K562 (cell line): Measurements from ENCODE around the gene NEUROD2. TPM values are rescaled to one million over a fixed set of nuclear protein-coding genes. Genes with fewer than 3 reads are reported as not detected.
A peak's percentile ranks its signal among the peaks of the same experiment; 100 is the strongest.

ENCODE experiments used
- ATAC-seq: fragments of 200-7000 bp; cut with Tn5 transposase; 3 replicates; pipeline ENCODE4 v1.9.1; 2020; ENCODE audit warnings: moderate library complexity
- BruUV-seq: library from RNA; stranded (reverse); fragments of 400-500 nt; replicated peaks from 2 replicates; lab custom pipeline; 2021; lab: Mats Ljungman, UMichigan
- CTCF ChIA-PET: fragments of 300-600 bp; formaldehyde crosslinking; extraction: SDS; loops from one replicate; lab custom pipeline; 2021; ENCODE audit warnings: low intra/inter-chr PET ratio; lab: Yijun Ruan, JAX
- POLR2A ChIA-PET: fragments of 300-600, 350-650 bp; sonication (Branson Sonifier 250); formaldehyde crosslinking; extraction: SDS; loops from one replicate; lab custom pipeline; 2021; ENCODE audit warnings: antibody characterized with exemption, inconsistent platforms; lab: Yijun Ruan, JAX
- DNase-seq, 4 experiments: peaks; one replicate each; pipeline versions ENCODE4 v3.0.0 to v3.0.0-alpha.2; 2011 to 2018; ENCODE audit warnings: low spot score in 3 of 4, mixed read lengths in 3 of 4; ENCODE audit errors: extremely low read depth in 1 of 4
- FAIRE-seq: peaks from 2 replicates; lab custom pipeline; 2011; peaks lifted over from hg19 to GRCh38; lab: Jason Lieb, UNC
- H2AFZ ChIP-seq: 2 replicates; pipeline ENCODE4 v1.6.0; 2011; ENCODE audit warnings: low read depth, low read length, control low read depth, inconsistent platforms
- H3K27ac ChIP-seq: fragments of 200-600 bp; 3 replicates; pipeline ENCODE4 v1.8.0; 2011; ENCODE audit warnings: low read depth, mild to moderate bottlenecking, control low read depth, inconsistent platforms, low read length, moderate library complexity, mixed read lengths; ENCODE audit errors: extremely low read depth
- H3K27me3 ChIP-seq, 2 experiments: fragments of 300-600 bp in 1 of 2; 2 replicates in 1 of 2; 3 replicates in 1 of 2; pipeline versions ENCODE4 v1.6.0 to v1.8.0; 2011; ENCODE audit warnings: inconsistent platforms in 2 of 2, low read length in 2 of 2, mild to moderate bottlenecking in 1 of 2, mixed read lengths in 1 of 2, moderate library complexity in 1 of 2; ENCODE audit not compliant: control insufficient read depth in 2 of 2, insufficient read depth in 2 of 2
- H3K36me3 ChIP-seq: fragments of 300-600 bp; 3 replicates; pipeline ENCODE4 v1.8.0; 2011; ENCODE audit warnings: mild to moderate bottlenecking, low read length, inconsistent platforms; ENCODE audit not compliant: control insufficient read depth, insufficient read depth
- H3K4me1 ChIP-seq, 2 experiments: fragments of 200-600 bp in 1 of 2; replicated peaks in 1 of 2; 2 replicates in 1 of 2; 3 replicates in 1 of 2; pipeline versions ENCODE4 v1.5.1 to v1.8.0; 2011; ENCODE audit warnings: inconsistent platforms in 2 of 2, low read length in 2 of 2, mild to moderate bottlenecking in 1 of 2, mixed read lengths in 1 of 2, moderate library complexity in 1 of 2; ENCODE audit not compliant: control insufficient read depth in 2 of 2, insufficient read depth in 2 of 2
- H3K4me2 ChIP-seq: 2 replicates; pipeline ENCODE4 v1.6.1; 2011; ENCODE audit warnings: low read length, control low read depth, inconsistent platforms, mixed read lengths; ENCODE audit not compliant: insufficient read depth
- H3K4me3 ChIP-seq: fragments of 200-600 bp; sonication (generic), shearing (Covaris generic); 2 replicates; pipeline ENCODE4 v1.5.1; 2016; ENCODE audit warnings: control low read depth, inconsistent platforms
- H3K79me2 ChIP-seq: fragments of 200-600 bp; 3 replicates; pipeline ENCODE4 v1.8.0; 2011; ENCODE audit warnings: low read length, inconsistent platforms; ENCODE audit not compliant: control insufficient read depth, insufficient read depth
- H3K9ac ChIP-seq, 2 experiments: 2 replicates each; pipeline versions ENCODE4 v1.6.0 to v1.6.1; 2011; ENCODE audit warnings: low read depth in 2 of 2, low read length in 2 of 2, control low read depth in 1 of 2, inconsistent platforms in 1 of 2, mild to moderate bottlenecking in 1 of 2, mixed read lengths in 1 of 2; ENCODE audit not compliant: insufficient read depth in 1 of 2
- H3K9me1 ChIP-seq: one replicate; pipeline ENCODE4 v1.6.0; 2011; ENCODE audit warnings: inconsistent platforms, mild to moderate bottlenecking, low read length, moderate library complexity; ENCODE audit not compliant: control insufficient read depth, insufficient read depth
- H3K9me3 ChIP-seq: replicated peaks from 2 replicates; pipeline ENCODE4 v1.5.1; 2011; ENCODE audit warnings: low read depth, low read length, inconsistent platforms; ENCODE audit not compliant: control insufficient read depth, insufficient read depth
- H4K20me1 ChIP-seq: replicated peaks from 2 replicates; pipeline ENCODE4 v1.6.1; 2011; ENCODE audit warnings: low read length, inconsistent platforms, mixed read lengths; ENCODE audit not compliant: control insufficient read depth, insufficient read depth
- BCOR ChIP-seq: fragments of 450-650 bp; IDR thresholded peaks from 2 replicates; pipeline ENCODE4 v1.6.1; 2016
- ESRRA ChIP-seq: fragments of 450-650 bp; IDR thresholded peaks from 2 replicates; pipeline ENCODE4 v1.6.1; 2014; ENCODE audit warnings: low read depth, mild to moderate bottlenecking, moderate library complexity, borderline replicate concordance
- KDM1A ChIP-seq, 2 experiments: fragments of 450-650 bp; IDR thresholded peaks; 2 replicates each; pipeline ENCODE4 v1.6.1; 2016; ENCODE audit warnings: mild to moderate bottlenecking in 2 of 2
- RBM25 ChIP-seq: fragments of 200-400 bp; formaldehyde crosslinking; IDR thresholded peaks from 2 replicates; pipeline ENCODE4 v1.6.1; 2018; ENCODE audit warnings: low read length, low read depth, moderate library complexity; ENCODE audit not compliant: severe bottlenecking
- RBM34 ChIP-seq: fragments of 200-400 bp; formaldehyde crosslinking; IDR thresholded peaks from 2 replicates; pipeline ENCODE4 v1.6.1; 2018; ENCODE audit warnings: low read length, borderline replicate concordance; ENCODE audit not compliant: insufficient read depth
- ZNF24 ChIP-seq: fragments of 450-650 bp; IDR thresholded peaks from 2 replicates; pipeline ENCODE4 v1.6.1; 2016
- ZNF511 ChIP-seq: sonication (generic); formaldehyde crosslinking; IDR thresholded peaks from 2 replicates; pipeline ENCODE4 v1.8.0; 2022; ENCODE audit warnings: mild to moderate bottlenecking, missing genetic modification reagents
- WGBS: fragments of 100-300 bp; shearing (Covaris generic); methylation state at CpG from one replicate; pipeline ENCODE4 v1.1.6; 2016; ENCODE audit warnings: low coverage, mixed read lengths; ENCODE audit not compliant: insufficient coverage; ENCODE audit errors: missing lambda C conversion rate; 5-methylcytosine and 5-hydroxymethylcytosine counted together
- in situ Hi-C: fragments of 300-500 bp; cut with MboI; formaldehyde crosslinking; loops from 4 replicates; pipeline ENCODE4 v1.15.0; 2018; ENCODE audit warnings: inconsistent platforms, mixed read lengths
- intact Hi-C: fragments of 100-400 bp; cut with micrococcal nuclease; formaldehyde crosslinking; loops from 2 replicates; pipeline ENCODE4 v1.14.2; 2022
- polyA plus RNA-seq, 8 experiments: library from polyadenylated mRNA; depleted of rRNA in 4 of 8; stranded (reverse) in 5 of 8; unstranded in 3 of 8; fragments of >200 nt; fragmentation: Nextera tagmentation in 2 of 8; fragmentation: Illumina TruSeq in 1 of 8; extraction: Ambion mirVana in 2 of 8; extraction: Trizol in 1 of 8; gene quantifications; 2 replicates each; pipeline versions ENCODE4 v1.2.1 to v1.2.3, GENCODE V29; 2011 to 2014; ENCODE audit warnings: inconsistent platforms in 1 of 8, missing spikeins in 1 of 8
- total RNA-seq, 7 experiments: library from RNA; depleted of rRNA in 6 of 7; stranded (reverse); fragments of >200 nt in 6 of 7; fragmentation: Illumina TruSeq in 2 of 7; extraction: Trizol in 2 of 7; gene quantifications; 2 replicates each; pipeline versions ENCODE4 v1.2.1 to v1.2.3, GENCODE V29; 2011 to 2021; ENCODE audit warnings: low replicate concordance in 1 of 7

The NEUROD2 gene
- total and polyA plus RNA-seq, 9 of the 15 experiments (the other 6 are each of a cell fraction or from before 2014, with no cell fraction given), result not detected

GRCh38 chr17:39639566-39640458 lies 32.1 kb upstream of the NEUROD2 start:
- Histone ChIP-seq H4K20me1 (peaks cover 26% of the 10 kb centered on the region), H2AFZ (no peak overlapping the region), H3K79me2 (peaks cover 76% of the 10 kb centered on the region), H3K4me3 (no peak overlapping the region)
- no TSS peak for BruUV-seq
- in situ Hi-C loops, result no loop called here
- CTCF ChIA-PET, result no interaction called here
- no peak for TF ChIP-seq RBM34
- no peak for TF ChIP-seq ZNF24
- TF ChIP-seq BCOR, result peak; percentile 49; the same call in 1 of the 2 replicates
- 0 out of 4 replicates have a peak, but pooled peaks have one; percentile 32 to 36 for TF ChIP-seq KDM1A (IDR thresholded peaks at IDR 0.05)
- no peak for TF ChIP-seq ZNF511 (CRISPR knock-in tag)
- TF ChIP-seq RBM25, result peak; percentile 75
- peak; percentile 68 for TF ChIP-seq ESRRA
- TF ChIP-seq, all 486 proteins: peak for 4
- POLR2A ChIA-PET, result interaction anchor here (1.1 to 1.9 kb wide), 6 partner anchors 10 to 31 kb away, joined by 3 to 7 read pairs (median 3); no protein-coding TSS in a partner anchor
- WGBS, result 77% methylated on average over 11 of the region's 11 CpGs
- Histone ChIP-seq H3K9ac (peak overlapping the region in 1 of 2 experiments; percentile 66; a peak in 2 of 4 replicates), H3K36me3 (peaks cover 11% of the 10 kb centered on the region; the same call in 2 of the 3 replicates), H3K27ac (no peak overlapping the region), H3K4me1 (peaks cover 69 to 72% of the 10 kb centered on the region in 2 experiments), H3K27me3 (no peaks in the 10 kb centered on the region), H3K9me3 (no peaks in the 10 kb centered on the region), H3K4me2 (no peak overlapping the region; the same call in 1 of the 2 replicates), H3K9me1 (no peaks in the 10 kb centered on the region)
- no peak for DNase-seq
- no peak for ATAC-seq
- peak; percentile 11 for FAIRE-seq
- intact Hi-C loops, result no loop called here
